ENCODE measurements around the gene PKDREJ.

The PKDREJ gene

GRCh38 chr22:46234969-46235368 is 28.2 kb downstream of the PKDREJ start:
- DNase-seq (ENCODE audit: low read depth): no peak

- no peak for DNase-seq (ENCODE audit: low read depth)
Measured at GRCh38 chr22:46233231-46233630, 29.9 kb downstream of the PKDREJ start.

GRCh38 chr22:46230262-46230901 is 32.8 kb downstream of the PKDREJ start:
- no peak for DNase-seq (ENCODE audit: low read depth)

GRCh38 chr22:46229701-46230100 is 33.4 kb downstream of the PKDREJ start:
- no peak for DNase-seq (ENCODE audit: low read depth)

GRCh38 chr22:46226577-46226976 is 36.6 kb downstream of the PKDREJ start:
- DNase-seq (ENCODE audit: low read depth): no peak

- no peak for DNase-seq (ENCODE audit: low read depth)
Measured at GRCh38 chr22:46225631-46226030, 37.5 kb downstream of the PKDREJ start.

GRCh38 chr22:46224898-46225290 is 38.2 kb downstream of the PKDREJ start:
- no peak for DNase-seq (ENCODE audit: low read depth)

GRCh38 chr22:46224044-46224897 is 38.9 kb downstream of the PKDREJ start:
- no peak for DNase-seq (ENCODE audit: low read depth)

- no peak for DNase-seq (ENCODE audit: low read depth)
Measured at GRCh38 chr22:46220921-46221320, 42.2 kb downstream of the PKDREJ start.

- DNase-seq (ENCODE audit: low read depth): no peak
Measured at GRCh38 chr22:46219636-46220035, 43.5 kb downstream of the PKDREJ start.

- no peak for DNase-seq (ENCODE audit: low read depth)
Measured at GRCh38 chr22:46214616-46215015, 48.5 kb downstream of the PKDREJ start.

- no peak for DNase-seq (ENCODE audit: low read depth)
Measured at GRCh38 chr22:46214149-46214548, 49.0 kb downstream of the PKDREJ start.

GRCh38 chr22:46213052-46213451 is 50.1 kb downstream of the PKDREJ start:
- DNase-seq (ENCODE audit: low read depth): no peak

- DNase-seq (ENCODE audit: low read depth): no peak
Measured at GRCh38 chr22:46212195-46212594, 50.9 kb downstream of the PKDREJ start.

- no peak for DNase-seq (ENCODE audit: low read depth)
Measured at GRCh38 chr22:46209262-46209661, 53.9 kb downstream of the PKDREJ start.

All from stimulated activated CD8-positive, alpha-beta memory T cell treated with anti-CD3 and anti-CD28 coated beads, Interleukin-12 subunit alpha, Interleukin-12 subunit beta, amount 100 ng/mL, for 1 hour (primary cell).